H1 (cell line): ENCODE results near the gene KTI12.

ENCODE experiments used
- CBX8 ChIP-seq: fragments of 300-800, 300-1000 bp; sonication (generic); IDR thresholded peaks from 2 replicates; pipeline ENCODE4 v1.7.1; 2016; ENCODE audit warnings: low read depth, low read length, borderline replicate concordance
- CEBPB ChIP-seq: IDR thresholded peaks from 2 replicates; pipeline ENCODE4 v1.6.1; 2012; ENCODE audit warnings: low read depth, low read length
- CTCF ChIP-seq, 3 experiments: IDR thresholded peaks; 1 replicate in 2 of 3; 2 replicates in 1 of 3; pipeline versions ENCODE4 v1.5.1 to v1.6.1; 2011; ENCODE audit warnings: low read length in 3 of 3, mild to moderate bottlenecking in 3 of 3, inconsistent platforms in 2 of 3, low read depth in 1 of 3, moderate library complexity in 1 of 3; ENCODE audit not compliant: insufficient read depth in 1 of 3; ENCODE audit errors: control extremely low read depth in 1 of 3
- RAD21 ChIP-seq, 2 experiments: IDR thresholded peaks in 1 of 2; conservative IDR thresholded peaks in 1 of 2; 2 replicates each; pipeline ENCODE4 v1.6.1; 2011; ENCODE audit warnings: low read depth in 2 of 2, low read length in 2 of 2, improper control_type of control experiment in 1 of 2, inconsistent platforms in 1 of 2, mild to moderate bottlenecking in 1 of 2, moderate library complexity in 1 of 2

GRCh38 chr1:52022133-52022532 is 11.5 kb downstream of the KTI12 start:
- TF ChIP-seq CTCF (IDR thresholded peaks at IDR 0.05; ENCODE audit: control extremely low read depth in 1 of 3, insufficient read depth in 1 of 3, low read depth in 1 of 3, low read length in 3 of 3) (no peak), CBX8 (no peak), RAD21 (IDR thresholded peaks at IDR 0.05 in 1 of 2, conservative IDR thresholded peaks at IDR 0.05 in 1 of 2; ENCODE audit: low read depth in 2 of 2, low read length in 2 of 2) (no peak), CEBPB (no peak)
